HFF-Myc (cell line): Measurements from ENCODE around the gene ADAMTS8.

Experiments used
- DNase-seq: peaks from one replicate; pipeline ENCODE4 v3.0.0-alpha.2; 2011; ENCODE audit warnings: low read depth; ENCODE audit errors: extremely low read depth
- H3K4me3 ChIP-seq: replicated peaks from 2 replicates; pipeline ENCODE4 v1.5.1; 2011; ENCODE audit warnings: low read depth, mild to moderate bottlenecking, control low read depth, low read length
- CTCF ChIP-seq: IDR thresholded peaks from 2 replicates; pipeline ENCODE4 v1.5.1; 2012; ENCODE audit warnings: mild to moderate bottlenecking, low read depth, low read length, control low read depth; ENCODE audit errors: missing control alignments

The ADAMTS8 gene

GRCh38 chr11:130474637-130475400, 46.4 kb upstream of the ADAMTS8 start:
- H3K4me3 ChIP-seq, result no peak overlapping the region
- no peak for DNase-seq
- TF ChIP-seq CTCF, result no peak

- no peak for DNase-seq
- no peak for TF ChIP-seq CTCF
- no peak overlapping the region for H3K4me3 ChIP-seq
Measured at GRCh38 chr11:130473795-130474377, 45.5 kb upstream of the ADAMTS8 start.

GRCh38 chr11:130473056-130473794, 44.8 kb upstream of the ADAMTS8 start:
- TF ChIP-seq CTCF, result no peak
- no peak overlapping the region for H3K4me3 ChIP-seq
- no peak for DNase-seq

GRCh38 chr11:130472434-130472961, 44.1 kb upstream of the ADAMTS8 start:
- no peak for DNase-seq
- H3K4me3 ChIP-seq, result no peak overlapping the region
- no peak for TF ChIP-seq CTCF

GRCh38 chr11:130471731-130472433, 43.5 kb upstream of the ADAMTS8 start:
- H3K4me3 ChIP-seq, result no peak overlapping the region
- DNase-seq, result no peak
- no peak for TF ChIP-seq CTCF
